ENCODE measurements around the gene LPCAT2. TPM values are rescaled to one million over a fixed set of nuclear protein-coding genes. Genes with fewer than 3 reads are reported as not detected.

LPCAT2 gene
- total RNA-seq, 2 donors from 2014 or later: 0.73 to 1.5 TPM

- no peak overlapping the region for H3K27ac Mint-ChIP-seq
- ATAC-seq (replicated peaks): no peak
- H3K9me3 Mint-ChIP-seq: no peaks in the 10 kb centered on the region
- H3K27me3 Mint-ChIP-seq: peaks cover 13% of the 10 kb centered on the region
- no peak overlapping the region for H3K4me3 Mint-ChIP-seq
- no peaks in the 10 kb centered on the region for H3K4me1 Mint-ChIP-seq
- H3K36me3 Mint-ChIP-seq (ENCODE audit: low read depth): no peaks in the 10 kb centered on the region
Observed at GRCh38 chr16:55567382-55567781, 58.5 kb downstream of the LPCAT2 start.

- Mint-ChIP-seq H3K9me3 (no peaks in the 10 kb centered on the region), H3K27ac (no peak overlapping the region), H3K4me1 (no peaks in the 10 kb centered on the region), H3K4me3 (no peak overlapping the region), H3K27me3 (peaks cover 15% of the 10 kb centered on the region), H3K36me3 (ENCODE audit: low read depth) (no peaks in the 10 kb centered on the region)
- no peak for ATAC-seq (replicated peaks)
Observed at GRCh38 chr16:55568207-55568606, 59.3 kb downstream of the LPCAT2 start.

- no peak overlapping the region for H3K27ac Mint-ChIP-seq
- H3K9me3 Mint-ChIP-seq: no peaks in the 10 kb centered on the region
- peaks cover 12% of the 10 kb centered on the region for H3K27me3 Mint-ChIP-seq
- no peaks in the 10 kb centered on the region for H3K4me1 Mint-ChIP-seq
- H3K4me3 Mint-ChIP-seq: no peak overlapping the region
- ATAC-seq (replicated peaks): no peak
- H3K36me3 Mint-ChIP-seq (ENCODE audit: low read depth): no peaks in the 10 kb centered on the region
Observed at GRCh38 chr16:55569025-55569424, 60.2 kb downstream of the LPCAT2 start.

- no peaks in the 10 kb centered on the region for H3K4me1 Mint-ChIP-seq
- no peak overlapping the region for H3K4me3 Mint-ChIP-seq
- H3K36me3 Mint-ChIP-seq (ENCODE audit: low read depth): no peaks in the 10 kb centered on the region
- peaks cover 16% of the 10 kb centered on the region for H3K27me3 Mint-ChIP-seq
- H3K27ac Mint-ChIP-seq: no peak overlapping the region
- H3K9me3 Mint-ChIP-seq: no peaks in the 10 kb centered on the region
- no peak for ATAC-seq (replicated peaks)
Observed at GRCh38 chr16:55570159-55570558, 61.3 kb downstream of the LPCAT2 start.

- no peak for ATAC-seq (replicated peaks)
Observed at GRCh38 chr16:55571191-55571897, 62.5 kb downstream of the LPCAT2 start.

GRCh38 chr16:55572439-55572838 lies 63.6 kb downstream of the LPCAT2 start:
- no peak for ATAC-seq (replicated peaks)
- H3K4me3 Mint-ChIP-seq: no peak overlapping the region
- no peaks in the 10 kb centered on the region for H3K4me1 Mint-ChIP-seq
- no peaks in the 10 kb centered on the region for H3K9me3 Mint-ChIP-seq
- no peaks in the 10 kb centered on the region for H3K36me3 Mint-ChIP-seq (ENCODE audit: low read depth)
- H3K27ac Mint-ChIP-seq: no peak overlapping the region
- peaks cover 16% of the 10 kb centered on the region for H3K27me3 Mint-ChIP-seq

More at GRCh38 chr16:55571191-55571897, 62.5 kb downstream of the LPCAT2 start:
- Mint-ChIP-seq H3K4me3 (no peak overlapping the region), H3K9me3 (no peaks in the 10 kb centered on the region), H3K36me3 (ENCODE audit: low read depth) (no peaks in the 10 kb centered on the region), H3K27ac (no peak overlapping the region), H3K4me1 (no peaks in the 10 kb centered on the region), H3K27me3 (peaks cover 16% of the 10 kb centered on the region)

- Mint-ChIP-seq H3K4me3 (no peak overlapping the region), H3K36me3 (ENCODE audit: low read depth) (no peaks in the 10 kb centered on the region), H3K9me3 (no peaks in the 10 kb centered on the region), H3K4me1 (no peaks in the 10 kb centered on the region), H3K27me3 (peaks cover 6% of the 10 kb centered on the region), H3K27ac (no peak overlapping the region)
- no peak for ATAC-seq (replicated peaks)
Observed at GRCh38 chr16:55574811-55575210, 65.9 kb downstream of the LPCAT2 start.

- no peak for ATAC-seq (replicated peaks)
- H3K4me3 Mint-ChIP-seq: no peak overlapping the region
- no peak overlapping the region for H3K27ac Mint-ChIP-seq
- H3K36me3 Mint-ChIP-seq (ENCODE audit: low read depth): no peaks in the 10 kb centered on the region
- no peaks in the 10 kb centered on the region for H3K9me3 Mint-ChIP-seq
- H3K4me1 Mint-ChIP-seq: no peaks in the 10 kb centered on the region
- peaks cover 6% of the 10 kb centered on the region for H3K27me3 Mint-ChIP-seq
Observed at GRCh38 chr16:55575496-55575895, 66.6 kb downstream of the LPCAT2 start.

GRCh38 chr16:55576384-55576783 lies 67.5 kb downstream of the LPCAT2 start:
- Mint-ChIP-seq H3K27ac (no peak overlapping the region), H3K27me3 (peaks cover 6% of the 10 kb centered on the region), H3K4me3 (no peak overlapping the region), H3K9me3 (no peaks in the 10 kb centered on the region), H3K36me3 (ENCODE audit: low read depth) (no peaks in the 10 kb centered on the region), H3K4me1 (no peaks in the 10 kb centered on the region)
- no peak for ATAC-seq (replicated peaks)

GRCh38 chr16:55577887-55578286 lies 69.0 kb downstream of the LPCAT2 start:
- Mint-ChIP-seq H3K36me3 (ENCODE audit: low read depth) (no peaks in the 10 kb centered on the region), H3K4me3 (no peak overlapping the region), H3K9me3 (no peaks in the 10 kb centered on the region), H3K27me3 (peaks cover 4% of the 10 kb centered on the region), H3K4me1 (no peaks in the 10 kb centered on the region), H3K27ac (no peak overlapping the region)
- no peak for ATAC-seq (replicated peaks)

GRCh38 chr16:55585631-55586030 lies 76.8 kb downstream of the LPCAT2 start:
- ATAC-seq (replicated peaks): no peak
- Mint-ChIP-seq H3K27ac (no peak overlapping the region), H3K9me3 (no peaks in the 10 kb centered on the region), H3K27me3 (peaks cover 7% of the 10 kb centered on the region), H3K36me3 (ENCODE audit: low read depth) (no peaks in the 10 kb centered on the region), H3K4me1 (no peaks in the 10 kb centered on the region), H3K4me3 (no peak overlapping the region)

GRCh38 chr16:55588799-55589198 lies 79.9 kb downstream of the LPCAT2 start:
- H3K27ac Mint-ChIP-seq: no peak overlapping the region
- no peaks in the 10 kb centered on the region for H3K4me1 Mint-ChIP-seq
- no peaks in the 10 kb centered on the region for H3K9me3 Mint-ChIP-seq
- no peaks in the 10 kb centered on the region for H3K36me3 Mint-ChIP-seq (ENCODE audit: low read depth)
- H3K4me3 Mint-ChIP-seq: no peak overlapping the region
- no peak for ATAC-seq (replicated peaks)
- peaks cover 26% of the 10 kb centered on the region for H3K27me3 Mint-ChIP-seq

- no peaks in the 10 kb centered on the region for H3K4me1 Mint-ChIP-seq
- H3K4me3 Mint-ChIP-seq: no peak overlapping the region
- no peak overlapping the region for H3K27ac Mint-ChIP-seq
- peaks cover 8% of the 10 kb centered on the region for H3K9me3 Mint-ChIP-seq
- no peaks in the 10 kb centered on the region for H3K36me3 Mint-ChIP-seq (ENCODE audit: low read depth)
- ATAC-seq (replicated peaks): no peak
- H3K27me3 Mint-ChIP-seq: peaks cover 43% of the 10 kb centered on the region
Observed at GRCh38 chr16:55592306-55592705, 83.4 kb downstream of the LPCAT2 start.

- H3K36me3 Mint-ChIP-seq (ENCODE audit: low read depth): no peaks in the 10 kb centered on the region
- ATAC-seq (replicated peaks): no peak
- H3K4me3 Mint-ChIP-seq: no peak overlapping the region
- H3K9me3 Mint-ChIP-seq: peaks cover 8% of the 10 kb centered on the region
- H3K27ac Mint-ChIP-seq: no peak overlapping the region
- no peaks in the 10 kb centered on the region for H3K4me1 Mint-ChIP-seq
- H3K27me3 Mint-ChIP-seq: peaks cover 31% of the 10 kb centered on the region
Observed at GRCh38 chr16:55597928-55598327, 89.1 kb downstream of the LPCAT2 start.

GRCh38 chr16:55605754-55606336 lies 97.0 kb downstream of the LPCAT2 start:
- H3K4me1 Mint-ChIP-seq: no peaks in the 10 kb centered on the region
- ATAC-seq (replicated peaks): no peak
- H3K36me3 Mint-ChIP-seq (ENCODE audit: low read depth): no peaks in the 10 kb centered on the region
- peaks cover 6% of the 10 kb centered on the region for H3K27me3 Mint-ChIP-seq
- peaks cover 4% of the 10 kb centered on the region for H3K9me3 Mint-ChIP-seq
- no peak overlapping the region for H3K27ac Mint-ChIP-seq
- no peak overlapping the region for H3K4me3 Mint-ChIP-seq

Measured in activated T-helper 17 cell treated with anti-CD3 and anti-CD28 coated beads, Interleukin-2, amount 50 U/mL, for 72 hours (primary cell).